HCT116 (cell line): ENCODE data around the gene PEX10. TPM values are rescaled to one million over a fixed set of nuclear protein-coding genes. Genes with fewer than 3 reads are reported as not detected.

Experiments used
- ATAC-seq: fragments of 200-7000 bp; cut with Tn5 transposase; 2 replicates; pipeline ENCODE4 v1.9.1; 2020; ENCODE audit warnings: mild to moderate bottlenecking, moderate library complexity
- BruUV-seq: library from RNA; stranded (reverse); fragments of 400-500 nt; replicated peaks from 2 replicates; lab custom pipeline; 2021; lab: Mats Ljungman, UMichigan
- CTCF ChIA-PET: fragments of 300-600 bp; sonication (Branson Sonifier 250); formaldehyde crosslinking; loops from one replicate; lab custom pipeline; 2021; ENCODE audit warnings: antibody characterized with exemption; lab: Charles Lee
- POLR2A ChIA-PET: fragments of 300-600, 350-600 bp; sonication (Branson Sonifier 250); formaldehyde crosslinking; loops from one replicate; lab custom pipeline; 2021; ENCODE audit warnings: antibody characterized with exemption; lab: Charles Lee
- RAD21 ChIA-PET, 2 experiments: fragments of 300-600 bp; sonication (Branson Sonifier 250); formaldehyde crosslinking; loops; one replicate each; lab custom pipeline; 2023; ENCODE audit warnings: low total read pairs in 2 of 2; ENCODE audit not compliant: uncharacterized antibody in 2 of 2, unreplicated experiment in 2 of 2, low non-redundant PET in 1 of 2; lab: Charles Lee
- DNase-seq: peaks from one replicate; pipeline ENCODE4 v3.0.0-alpha.2; 2010; ENCODE audit warnings: low read depth, low spot score
- H2AFZ ChIP-seq: fragments of 200-600 bp; shearing (Covaris generic), sonication (generic); 2 replicates; pipeline ENCODE4 v1.6.1; 2017; ENCODE audit warnings: low read depth, mixed run types, mixed read lengths, antibody characterized with exemption, low read length; ENCODE audit not compliant: poor library complexity, severe bottlenecking
- H3K27ac ChIP-seq: 2 replicates; pipeline ENCODE4 v1.5.1; 2012; ENCODE audit warnings: low read depth, low read length
- H3K27me3 ChIP-seq: fragments of 200-600 bp; sonication (generic); 2 replicates; pipeline ENCODE4 v1.6.1; 2016; ENCODE audit warnings: mixed run types, low read length, mixed read lengths; ENCODE audit not compliant: insufficient read depth
- H3K36me3 ChIP-seq, 2 experiments: fragments of 200-500 bp in 1 of 2; fragments of 200-600 bp in 1 of 2; sonication (Bioruptor generic) in 1 of 2; sonication (generic) in 1 of 2; 2 replicates each; pipeline versions ENCODE4 v1.5.1 to v1.6.1; 2014 to 2016; ENCODE audit warnings: low read length in 2 of 2, inconsistent platforms in 1 of 2, mixed read lengths in 1 of 2, mixed run types in 1 of 2; ENCODE audit not compliant: insufficient read depth in 2 of 2, control insufficient read depth in 1 of 2
- H3K4me1 ChIP-seq, 2 experiments: fragments of 200-600 bp in 1 of 2; sonication (generic) in 1 of 2; 2 replicates each; pipeline versions ENCODE4 v1.5.1 to v1.6.1; 2012 to 2017; ENCODE audit warnings: low read length in 2 of 2, inconsistent platforms in 1 of 2, mild to moderate bottlenecking in 1 of 2, mixed read lengths in 1 of 2, mixed run types in 1 of 2, moderate library complexity in 1 of 2; ENCODE audit not compliant: insufficient read depth in 2 of 2, control insufficient read depth in 1 of 2
- H3K4me2 ChIP-seq: fragments of 200-600 bp; sonication (generic); 2 replicates; pipeline ENCODE4 v1.6.1; 2017; ENCODE audit warnings: mixed run types, low read length, mixed read lengths
- H3K4me3 ChIP-seq, 2 experiments: fragments of 200-600 bp in 1 of 2; sonication (generic) in 1 of 2; replicated peaks in 1 of 2; 2 replicates each; pipeline ENCODE4 v1.5.1; 2011 to 2016; ENCODE audit warnings: low read length in 2 of 2, control low read depth in 1 of 2, low read depth in 1 of 2, mild to moderate bottlenecking in 1 of 2, mixed read lengths in 1 of 2, mixed run types in 1 of 2
- H3K79me2 ChIP-seq: fragments of 200-600 bp; sonication (generic); 2 replicates; pipeline ENCODE4 v1.6.1; 2017; ENCODE audit warnings: mild to moderate bottlenecking, mixed run types, low read length, moderate library complexity, mixed read lengths; ENCODE audit not compliant: insufficient read depth
- H3K9ac ChIP-seq: fragments of 200-600 bp; sonication (generic); 2 replicates; pipeline ENCODE4 v1.6.1; 2016; ENCODE audit warnings: low read length, mixed read lengths
- H3K9me2 ChIP-seq: fragments of 200-600 bp; sonication (generic), shearing (Covaris generic); 2 replicates; pipeline ENCODE4 v1.6.1; 2017; ENCODE audit warnings: mixed run types, mild to moderate bottlenecking, moderate library complexity; ENCODE audit not compliant: insufficient read depth
- H3K9me3 ChIP-seq, 2 experiments: fragments of 200-500 bp in 1 of 2; fragments of 200-600 bp in 1 of 2; sonication (Bioruptor generic) in 1 of 2; sonication (generic) in 1 of 2; 2 replicates each; pipeline ENCODE4 v1.6.1; 2014 to 2017; ENCODE audit warnings: low read length in 2 of 2, mixed read lengths in 2 of 2, inconsistent platforms in 1 of 2, low read depth in 1 of 2, mild to moderate bottlenecking in 1 of 2, mixed run types in 1 of 2, moderate library complexity in 1 of 2; ENCODE audit not compliant: control insufficient read depth in 1 of 2, insufficient read depth in 1 of 2
- H4K20me1 ChIP-seq: fragments of 200-600 bp; sonication (generic), shearing (Covaris generic); 2 replicates; pipeline ENCODE4 v1.6.1; 2017; ENCODE audit warnings: mixed run types, mild to moderate bottlenecking, moderate library complexity; ENCODE audit not compliant: insufficient read depth
- CEBPB ChIP-seq: IDR thresholded peaks from 2 replicates; pipeline ENCODE4 v1.6.1; 2012; ENCODE audit warnings: low read depth
- EZH2phosphoT487 ChIP-seq: fragments of 200-600 bp; IDR thresholded peaks from 2 replicates; pipeline ENCODE4 v1.6.1; 2018; ENCODE audit warnings: antibody characterized with exemption, borderline replicate concordance
- FOSL1 ChIP-seq: IDR thresholded peaks from 2 replicates; pipeline ENCODE4 v1.6.1; 2012; ENCODE audit warnings: low read depth
- POLR2AphosphoS5 ChIP-seq: IDR thresholded peaks from 2 replicates; pipeline ENCODE4 v1.6.1; 2011; ENCODE audit warnings: mild to moderate bottlenecking, low read depth, low read length, moderate library complexity
- RAD21 ChIP-seq: IDR thresholded peaks from 2 replicates; pipeline ENCODE4 v1.6.1; 2012; ENCODE audit warnings: low read depth, mild to moderate bottlenecking
- SIN3A ChIP-seq: IDR thresholded peaks from 2 replicates; pipeline ENCODE4 v1.6.1; 2012; ENCODE audit warnings: low read depth
- SP1 ChIP-seq: IDR thresholded peaks from 2 replicates; pipeline ENCODE4 v1.6.1; 2012; ENCODE audit warnings: low read depth
- SRF ChIP-seq: IDR thresholded peaks from 2 replicates; pipeline ENCODE4 v1.6.1; 2012; ENCODE audit warnings: low read depth
- TCF7L2 ChIP-seq: IDR thresholded peaks from 2 replicates; pipeline ENCODE4 v1.7.0; 2011; ENCODE audit warnings: borderline replicate concordance, inconsistent platforms; ENCODE audit not compliant: insufficient read depth, insufficient read length; ENCODE audit errors: extremely low read depth
- YY1 ChIP-seq: IDR thresholded peaks from 2 replicates; pipeline ENCODE4 v1.6.1; 2011; ENCODE audit warnings: low read length, low read depth, moderate library complexity, mild to moderate bottlenecking; ENCODE audit not compliant: insufficient replicate concordance; ENCODE audit errors: extremely low read depth
- intact Hi-C: fragments of 100-400 bp; cut with micrococcal nuclease; formaldehyde crosslinking; loops from 2 replicates; pipeline ENCODE4 v1.10.0; 2022
- total RNA-seq: library from RNA; stranded (reverse); gene quantifications from one replicate; pipeline ENCODE4 v1.2.1, GENCODE V29; 2021; ENCODE audit not compliant: unreplicated experiment
- TF ChIP-seq, protein P1 (sequence below): IDR thresholded peaks from 2 replicates; pipeline ENCODE4 v1.6.1; 2012
- TF ChIP-seq, protein P2 (sequence below): IDR thresholded peaks from 2 replicates; pipeline ENCODE4 v1.6.1; 2012; ENCODE audit warnings: low read depth
- TF ChIP-seq, protein P3 (sequence below): IDR thresholded peaks from 2 replicates; pipeline ENCODE4 v1.6.1; 2012

PEX10 gene
- total RNA-seq, 1 experiment from 2014 or later, result 27.9 TPM

DNA sequence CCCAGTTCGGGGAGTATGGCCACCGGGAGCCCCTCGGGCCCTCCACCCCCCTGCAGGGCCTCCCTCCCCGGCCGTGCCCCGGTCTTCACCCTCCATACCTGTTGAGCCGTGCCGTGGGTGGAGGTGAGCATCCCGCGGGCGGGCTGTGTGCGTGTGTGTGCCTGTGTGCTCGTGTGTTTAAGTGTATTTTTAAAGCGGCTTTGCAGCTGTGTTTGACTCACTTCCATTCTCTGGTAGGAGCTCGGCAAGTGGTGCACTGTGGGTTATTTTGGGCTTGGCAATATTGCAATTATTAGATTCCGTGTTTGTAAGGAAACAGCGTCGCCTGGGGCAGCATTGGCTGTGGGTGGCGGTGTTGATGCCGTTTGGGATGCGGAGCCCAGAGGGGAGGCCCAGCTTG is 43.4 kb upstream of the PEX10 start:
- Histone ChIP-seq H3K27ac (no peak overlapping the region), H3K4me2 (no peak overlapping the region), H3K4me3 (no peak overlapping the region), H3K9me2 (no peaks in the 10 kb centered on the region), H4K20me1 (no peaks in the 10 kb centered on the region), H3K79me2 (no peaks in the 10 kb centered on the region), H3K36me3 (no peaks in the 10 kb centered on the region), H2AFZ (no peak overlapping the region), H3K9me3 (no peaks in the 10 kb centered on the region), H3K4me1 (peaks cover 0 to 17% of the 10 kb centered on the region in 2 experiments; a peak in 2 of 4 replicates), H3K27me3 (no peaks in the 10 kb centered on the region), H3K9ac (no peak overlapping the region)
- DNase-seq (no peak), ATAC-seq (no peak)
- TF ChIP-seq CEBPB, result no peak
- TF ChIP-seq SRF, result no peak
- intact Hi-C loops, result no loop called here
- RAD21 ChIA-PET, result no interaction called here
- POLR2A ChIA-PET, result no interaction called here
- CTCF ChIA-PET, result no interaction called here
- BruUV-seq, result no TSS peak

DNA sequence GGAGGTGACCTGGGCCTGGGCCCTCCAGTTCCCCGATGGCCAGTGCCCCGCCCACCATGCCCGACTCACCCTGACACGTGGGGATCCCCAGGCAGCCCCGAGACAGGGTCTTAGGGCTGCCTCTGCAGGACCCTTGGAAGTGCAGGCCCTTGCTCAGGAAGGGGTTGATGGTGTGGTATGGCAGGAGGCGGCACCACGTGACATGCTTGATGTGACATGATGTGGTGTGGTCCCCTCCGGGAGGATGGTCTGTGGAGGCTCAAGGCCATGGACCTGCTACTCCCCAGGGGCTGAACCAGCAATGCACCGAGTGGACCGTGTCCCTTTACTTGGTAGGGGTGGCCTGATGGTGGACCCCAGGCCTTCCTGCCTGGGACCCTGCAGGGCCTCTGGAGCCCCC is 41.9 kb upstream of the PEX10 start:
- TF ChIP-seq TCF7L2 (no peak), CEBPB (no peak), YY1 (no peak), POLR2AphosphoS5 (no peak), SIN3A (no peak), SP1 (no peak), RAD21 (no peak), EZH2phosphoT487 (no peak), FOSL1 (no peak), SRF (no peak)
- TF ChIP-seq, protein P1, sequence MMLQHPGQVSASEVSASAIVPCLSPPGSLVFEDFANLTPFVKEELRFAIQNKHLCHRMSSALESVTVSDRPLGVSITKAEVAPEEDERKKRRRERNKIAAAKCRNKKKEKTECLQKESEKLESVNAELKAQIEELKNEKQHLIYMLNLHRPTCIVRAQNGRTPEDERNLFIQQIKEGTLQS, result no peak
- TF ChIP-seq, protein P2, sequence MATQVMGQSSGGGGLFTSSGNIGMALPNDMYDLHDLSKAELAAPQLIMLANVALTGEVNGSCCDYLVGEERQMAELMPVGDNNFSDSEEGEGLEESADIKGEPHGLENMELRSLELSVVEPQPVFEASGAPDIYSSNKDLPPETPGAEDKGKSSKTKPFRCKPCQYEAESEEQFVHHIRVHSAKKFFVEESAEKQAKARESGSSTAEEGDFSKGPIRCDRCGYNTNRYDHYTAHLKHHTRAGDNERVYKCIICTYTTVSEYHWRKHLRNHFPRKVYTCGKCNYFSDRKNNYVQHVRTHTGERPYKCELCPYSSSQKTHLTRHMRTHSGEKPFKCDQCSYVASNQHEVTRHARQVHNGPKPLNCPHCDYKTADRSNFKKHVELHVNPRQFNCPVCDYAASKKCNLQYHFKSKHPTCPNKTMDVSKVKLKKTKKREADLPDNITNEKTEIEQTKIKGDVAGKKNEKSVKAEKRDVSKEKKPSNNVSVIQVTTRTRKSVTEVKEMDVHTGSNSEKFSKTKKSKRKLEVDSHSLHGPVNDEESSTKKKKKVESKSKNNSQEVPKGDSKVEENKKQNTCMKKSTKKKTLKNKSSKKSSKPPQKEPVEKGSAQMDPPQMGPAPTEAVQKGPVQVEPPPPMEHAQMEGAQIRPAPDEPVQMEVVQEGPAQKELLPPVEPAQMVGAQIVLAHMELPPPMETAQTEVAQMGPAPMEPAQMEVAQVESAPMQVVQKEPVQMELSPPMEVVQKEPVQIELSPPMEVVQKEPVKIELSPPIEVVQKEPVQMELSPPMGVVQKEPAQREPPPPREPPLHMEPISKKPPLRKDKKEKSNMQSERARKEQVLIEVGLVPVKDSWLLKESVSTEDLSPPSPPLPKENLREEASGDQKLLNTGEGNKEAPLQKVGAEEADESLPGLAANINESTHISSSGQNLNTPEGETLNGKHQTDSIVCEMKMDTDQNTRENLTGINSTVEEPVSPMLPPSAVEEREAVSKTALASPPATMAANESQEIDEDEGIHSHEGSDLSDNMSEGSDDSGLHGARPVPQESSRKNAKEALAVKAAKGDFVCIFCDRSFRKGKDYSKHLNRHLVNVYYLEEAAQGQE, result no peak
- TF ChIP-seq, protein P3, sequence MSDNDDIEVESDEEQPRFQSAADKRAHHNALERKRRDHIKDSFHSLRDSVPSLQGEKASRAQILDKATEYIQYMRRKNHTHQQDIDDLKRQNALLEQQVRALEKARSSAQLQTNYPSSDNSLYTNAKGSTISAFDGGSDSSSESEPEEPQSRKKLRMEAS, result no peak
- peaks cover 0 to 17% of the 10 kb centered on the region in 2 experiments; a peak in 2 of 4 replicates for H3K4me1 ChIP-seq
- RAD21 ChIA-PET, result no interaction called here

More for the DNA sequence above, 41.9 kb upstream of the PEX10 start:
- no peak overlapping the region for H2AFZ ChIP-seq
- BruUV-seq, result no TSS peak
- H4K20me1 ChIP-seq, result no peaks in the 10 kb centered on the region
- intact Hi-C loops, result no loop called here
- POLR2A ChIA-PET, result no interaction called here
- CTCF ChIA-PET, result no interaction called here
- H3K9me2 ChIP-seq, result no peaks in the 10 kb centered on the region
- H3K4me3 ChIP-seq, result no peak overlapping the region
- H3K27ac ChIP-seq, result no peak overlapping the region
- no peak for ATAC-seq
- DNase-seq, result no peak
- H3K27me3 ChIP-seq, result no peaks in the 10 kb centered on the region
- no peaks in the 10 kb centered on the region for H3K9me3 ChIP-seq
- no peaks in the 10 kb centered on the region for H3K79me2 ChIP-seq
- H3K36me3 ChIP-seq, result no peaks in the 10 kb centered on the region
- no peak overlapping the region for H3K4me2 ChIP-seq
- H3K9ac ChIP-seq, result no peak overlapping the region
